Urinary bladder (tissue), 4 donors: Measurements from ENCODE around the gene PDE9A. TPM values are rescaled to one million over a fixed set of nuclear protein-coding genes. Genes with fewer than 3 reads are reported as not detected.

Experiments used
- DNase-seq: peaks from one replicate; pipeline ENCODE4 v3.0.0-alpha.2; 2015; ENCODE audit errors: extremely low spot score
- H3K27ac ChIP-seq: one replicate; pipeline ENCODE4 v1.5.1; 2013; ENCODE audit warnings: low read depth, mild to moderate bottlenecking, moderate library complexity
- H3K36me3 ChIP-seq: one replicate; pipeline ENCODE4 v1.6.1; 2013; ENCODE audit warnings: mild to moderate bottlenecking, moderate library complexity; ENCODE audit not compliant: insufficient read depth
- H3K4me1 ChIP-seq: one replicate; pipeline ENCODE4 v1.6.1; 2013; ENCODE audit warnings: mild to moderate bottlenecking, moderate library complexity; ENCODE audit not compliant: insufficient read depth
- H3K4me3 ChIP-seq: one replicate; pipeline ENCODE4 v1.5.1; 2013; ENCODE audit warnings: low read depth, low read length
- WGBS: extraction: QIAGEN DNeasy Blood & Tissue Kit; methylation state at CpG from one replicate; pipeline ENCODE4 v1.1.7; 2013; 5-methylcytosine and 5-hydroxymethylcytosine counted together
- polyA plus RNA-seq: library from polyadenylated mRNA; stranded (reverse); fragments of 200-250 nt; gene quantifications from one replicate; pipeline ENCODE4 v1.2.3, GENCODE V29; 2013
- total RNA-seq: library from RNA; depleted of rRNA; stranded (reverse); fragments of >200 nt; gene quantifications from one replicate; pipeline ENCODE4 v1.2.3, GENCODE V29; 2014
- donor health status: healthy with polysubstance abuse.
- donor health status: healthy.

PDE9A gene
- total and polyA plus RNA-seq, 2 donors: 13.5 to 33.2 TPM

DNA sequence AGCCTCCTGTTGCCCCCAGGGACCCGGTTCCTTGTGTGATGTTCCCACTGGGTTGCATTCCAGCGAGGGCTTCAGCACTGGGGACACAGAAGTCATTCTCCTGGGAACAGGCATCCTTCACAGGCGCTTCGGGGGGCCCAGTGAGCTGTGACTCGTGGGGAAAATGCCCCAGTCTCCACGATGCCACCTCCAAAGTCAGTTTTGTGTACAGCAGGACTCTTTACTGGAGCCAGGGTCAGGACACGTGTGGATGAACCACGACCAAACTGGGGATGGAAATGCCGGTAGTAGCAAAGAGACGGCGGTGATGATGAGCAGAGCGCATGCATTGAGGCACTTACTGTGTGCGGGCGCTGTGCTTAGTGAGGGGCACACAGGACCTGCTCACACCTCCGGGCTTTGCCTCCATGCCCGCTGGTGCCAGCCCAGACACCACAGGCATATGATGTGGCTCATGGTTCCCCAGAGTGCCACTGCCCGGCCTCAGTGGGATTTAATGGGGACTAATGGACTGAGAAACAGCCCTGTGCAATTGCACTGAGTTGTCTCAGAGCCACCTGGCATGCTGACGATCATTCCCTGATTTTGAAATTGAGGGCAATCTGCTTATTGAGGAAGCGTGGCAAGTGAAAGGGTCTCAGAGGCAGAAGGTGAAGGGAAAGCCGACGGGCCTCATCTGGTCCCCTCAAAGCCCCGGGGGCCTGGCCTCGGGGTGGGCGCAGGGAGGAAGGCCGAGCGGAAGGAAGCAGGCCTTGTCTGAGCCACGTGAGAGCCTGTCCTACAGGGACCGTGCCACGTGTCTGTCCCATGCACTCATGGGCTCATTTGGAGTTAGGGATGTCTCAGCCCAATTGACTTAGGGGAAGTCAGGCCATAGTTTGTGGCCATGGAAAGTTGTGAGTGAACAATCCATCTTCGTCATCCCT lies 91.4 kb downstream of the PDE9A start:
- Histone ChIP-seq H3K27ac (no peak overlapping the region), H3K4me3 (no peak overlapping the region), H3K36me3 (no peaks in the 10 kb centered on the region), H3K4me1 (no peaks in the 10 kb centered on the region)
- 90% methylated on average over 30 of the region's 30 CpGs for WGBS
- DNase-seq: no peak

DNA sequence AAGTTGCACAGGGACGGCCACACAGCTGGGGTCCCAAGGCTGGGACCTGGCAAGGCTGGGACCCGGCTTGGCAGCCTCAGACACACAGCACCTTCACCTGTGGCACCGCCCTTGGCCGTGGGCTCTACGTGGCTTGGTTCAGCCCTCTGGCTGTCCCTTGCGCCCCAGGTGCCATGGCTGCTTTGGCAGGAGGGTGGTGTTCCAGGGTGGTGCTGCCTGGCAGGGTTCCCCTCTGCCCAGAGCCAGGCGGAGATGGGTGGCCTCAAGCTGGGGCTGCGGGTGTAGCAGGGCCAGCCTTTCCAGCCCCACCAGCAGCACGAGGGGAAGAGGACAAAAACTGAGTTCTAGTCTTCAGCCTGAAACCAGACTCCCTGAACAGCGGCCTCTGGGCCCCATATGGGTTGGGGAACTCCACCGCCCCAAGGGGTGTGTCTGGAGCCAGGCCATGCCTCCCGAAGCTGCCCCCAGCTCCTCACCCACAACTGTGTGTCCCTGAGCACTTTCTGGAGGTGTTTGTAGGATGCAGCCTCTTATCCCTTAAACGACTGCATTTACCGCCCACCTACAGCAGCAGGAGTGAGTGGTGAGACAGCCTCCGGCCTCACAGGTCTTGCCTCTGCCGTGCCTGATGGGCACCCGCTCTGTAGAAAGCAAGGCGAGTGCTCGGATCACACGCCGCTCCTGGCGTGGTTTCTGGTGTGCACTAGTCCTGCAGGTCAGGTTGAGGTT lies 92.3 kb downstream of the PDE9A start:
- Histone ChIP-seq H3K4me3 (no peak overlapping the region), H3K36me3 (no peaks in the 10 kb centered on the region), H3K27ac (no peak overlapping the region), H3K4me1 (no peaks in the 10 kb centered on the region)
- 89% methylated on average over 22 of the region's 22 CpGs for WGBS
- DNase-seq: no peak

- Histone ChIP-seq H3K4me1 (no peaks in the 10 kb centered on the region), H3K4me3 (no peak overlapping the region), H3K27ac (no peak overlapping the region), H3K36me3 (no peaks in the 10 kb centered on the region)
- 81% methylated on average over 7 of the region's 7 CpGs for WGBS
- DNase-seq: no peak
These were observed 92.8 kb downstream of the PDE9A start for GRCh38 chr21:42746240-42746592.

GRCh38 chr21:42746593-42747275 lies 93.3 kb downstream of the PDE9A start:
- Histone ChIP-seq H3K36me3 (no peaks in the 10 kb centered on the region), H3K27ac (no peak overlapping the region), H3K4me3 (no peak overlapping the region), H3K4me1 (no peaks in the 10 kb centered on the region)
- WGBS: 81% methylated on average over 21 of the region's 21 CpGs
- DNase-seq: no peak

- Histone ChIP-seq H3K27ac (no peak overlapping the region), H3K36me3 (no peaks in the 10 kb centered on the region), H3K4me1 (no peaks in the 10 kb centered on the region), H3K4me3 (no peak overlapping the region)
- 70% methylated on average over 10 of the region's 10 CpGs for WGBS
- no peak for DNase-seq
These were observed 93.9 kb downstream of the PDE9A start for GRCh38 chr21:42747276-42747701.

DNA sequence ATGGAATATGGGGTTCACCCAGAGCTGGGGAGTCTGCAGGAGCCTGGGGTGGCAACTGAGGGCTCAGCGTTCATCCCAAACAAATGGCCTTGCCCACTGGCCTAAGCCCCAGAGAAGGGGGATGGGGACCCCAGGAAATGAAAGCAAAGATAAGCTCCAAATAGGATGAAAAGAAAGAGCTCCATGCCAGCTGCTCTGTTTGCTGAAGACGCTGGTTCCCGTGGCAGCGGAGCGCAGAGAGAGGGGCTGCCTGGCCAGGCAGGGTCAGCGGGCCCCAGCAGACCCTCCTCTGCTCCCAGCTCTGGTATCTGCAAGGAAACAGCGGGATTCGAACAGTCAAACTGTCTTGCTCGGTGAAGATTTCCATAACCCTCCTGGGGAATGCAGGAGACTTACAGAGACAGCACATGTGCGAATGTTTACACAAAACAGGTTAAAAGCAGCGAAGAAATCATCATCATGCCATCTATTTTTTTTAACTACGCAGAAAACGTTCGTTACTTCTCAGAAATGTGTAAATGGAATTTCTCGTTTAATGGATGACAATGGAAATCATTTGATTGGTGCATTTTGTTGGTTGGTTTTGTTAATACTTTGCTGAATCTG lies 94.4 kb downstream of the PDE9A start:
- no peak overlapping the region for H3K27ac ChIP-seq
- no peak overlapping the region for H3K4me3 ChIP-seq
- H3K4me1 ChIP-seq: no peaks in the 10 kb centered on the region
- no peaks in the 10 kb centered on the region for H3K36me3 ChIP-seq
- no peak for DNase-seq
- WGBS: 73% methylated on average over 15 of the region's 15 CpGs

DNA sequence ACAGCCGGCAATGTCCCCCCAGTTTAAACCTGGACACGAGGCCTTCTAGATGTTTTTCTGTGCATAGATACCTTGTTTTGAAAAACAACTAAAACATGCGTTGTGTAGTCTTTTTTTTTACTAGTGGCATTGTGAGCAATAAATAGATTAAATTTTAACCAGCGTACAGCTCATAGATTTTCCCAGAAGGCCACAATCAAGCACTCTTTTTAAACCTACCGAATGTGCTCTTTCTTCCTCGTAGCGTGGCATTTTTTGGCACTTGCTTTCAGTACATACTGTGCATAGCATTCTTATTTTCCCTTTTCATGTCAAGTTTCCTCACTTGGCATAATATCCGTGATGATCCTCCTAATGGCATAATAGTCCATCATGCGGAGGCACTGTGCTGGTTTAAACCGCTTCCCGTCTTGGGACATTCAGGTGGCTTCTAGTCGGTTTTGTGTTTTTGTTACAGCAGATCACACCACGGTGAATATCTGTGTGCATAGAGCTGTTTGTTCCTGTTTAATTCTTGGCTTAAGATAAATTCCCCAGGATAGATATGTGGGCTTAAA lies 95.3 kb downstream of the PDE9A start:
- 66% methylated on average over 13 of the region's 13 CpGs for WGBS
- H3K27ac ChIP-seq: no peak overlapping the region
- no peaks in the 10 kb centered on the region for H3K4me1 ChIP-seq
- H3K4me3 ChIP-seq: no peak overlapping the region
- no peaks in the 10 kb centered on the region for H3K36me3 ChIP-seq
- no peak for DNase-seq

DNA sequence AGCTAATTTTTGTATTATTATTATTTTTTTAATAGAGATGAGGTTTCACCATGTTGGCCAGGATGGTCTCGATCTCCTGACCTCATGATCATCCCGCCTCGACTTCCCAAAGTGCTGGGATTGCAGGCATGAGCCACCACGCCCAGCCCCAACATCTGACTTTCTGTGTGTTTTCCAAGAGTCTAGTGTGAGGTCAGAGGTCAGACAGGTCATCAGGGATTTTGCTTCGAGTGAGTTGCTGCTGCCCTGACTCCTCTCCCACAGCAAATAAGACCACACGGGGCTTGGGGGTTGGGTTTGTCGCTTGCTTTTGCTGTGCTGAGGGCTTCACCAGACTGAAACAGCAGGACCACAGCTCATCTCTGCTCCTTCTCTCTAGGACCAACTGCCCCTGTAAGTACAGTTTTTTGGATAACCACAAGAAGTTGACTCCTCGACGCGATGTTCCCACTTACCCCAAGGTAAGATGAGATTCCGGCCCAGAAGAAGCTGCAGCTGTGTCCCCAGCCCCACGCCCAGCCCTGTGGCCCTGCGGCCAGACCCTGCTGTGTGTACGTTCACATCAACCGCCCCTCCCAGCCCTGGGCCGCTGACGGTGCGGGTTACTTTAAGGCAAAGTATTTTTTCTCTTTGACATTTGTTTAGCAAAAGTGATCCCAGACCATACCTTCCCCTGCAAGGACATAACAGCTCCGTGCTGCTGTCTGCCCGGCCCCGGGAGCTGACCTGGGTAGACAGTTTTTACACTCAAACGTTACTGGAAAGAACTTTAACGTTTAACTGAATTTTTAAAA lies 97.5 kb downstream of the PDE9A start:
- H3K4me3 ChIP-seq: no peak overlapping the region
- no peak overlapping the region for H3K27ac ChIP-seq
- 89% methylated on average over 23 of the region's 23 CpGs for whole genome bisulfite sequencing
- H3K36me3 ChIP-seq: no peaks in the 10 kb centered on the region
- no peaks in the 10 kb centered on the region for H3K4me1 ChIP-seq
- DNase-seq: no peak

GRCh38 chr21:42751866-42752265 lies 98.4 kb downstream of the PDE9A start:
- DNase-seq: no peak
- Histone ChIP-seq H3K4me1 (no peaks in the 10 kb centered on the region), H3K4me3 (no peak overlapping the region), H3K36me3 (no peaks in the 10 kb centered on the region), H3K27ac (no peak overlapping the region)
- WGBS: 98% methylated on average over 9 of the region's 9 CpGs

- Histone ChIP-seq H3K27ac (no peak overlapping the region), H3K4me3 (no peak overlapping the region), H3K36me3 (no peaks in the 10 kb centered on the region), H3K4me1 (no peaks in the 10 kb centered on the region)
- WGBS: 92% methylated on average over 15 of the region's 15 CpGs
- DNase-seq: no peak
These were observed 100.4 kb downstream of the PDE9A start for GRCh38 chr21:42753804-42754203.

DNA sequence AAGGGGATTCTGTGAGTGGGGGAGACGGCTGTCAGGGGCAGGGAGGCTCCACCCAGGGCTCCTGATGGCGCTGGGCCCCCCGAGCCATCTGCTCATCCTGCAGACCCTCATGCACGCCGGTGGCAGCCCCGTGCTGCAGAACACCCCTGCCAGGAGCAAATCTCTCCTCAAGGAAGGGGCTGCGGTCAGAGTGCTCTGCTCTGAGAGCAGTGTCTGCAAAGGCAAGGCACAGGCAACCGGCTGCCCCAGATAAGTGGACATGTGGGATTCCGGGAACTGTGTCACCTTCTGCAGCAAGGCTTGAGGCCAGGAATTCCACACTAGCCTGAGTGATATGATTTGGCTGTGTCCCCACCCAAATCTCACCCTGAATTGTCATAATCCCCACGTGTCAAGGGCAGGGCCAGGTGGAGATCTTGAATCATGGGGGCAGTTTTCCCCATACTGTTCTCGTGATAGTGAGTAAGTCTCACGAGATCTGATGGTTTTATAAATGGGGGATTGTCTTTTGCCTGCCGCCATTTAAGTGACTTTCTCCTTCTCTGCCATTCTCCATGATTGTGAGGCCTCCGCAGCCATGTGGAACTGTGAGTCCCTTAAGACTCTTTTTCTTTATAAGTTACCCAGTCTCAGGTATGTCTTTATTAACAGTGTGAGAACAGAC lies 101.0 kb downstream of the PDE9A start:
- 80% methylated on average over 14 of the region's 14 CpGs for whole genome bisulfite sequencing
- Histone ChIP-seq H3K4me3 (no peak overlapping the region), H3K4me1 (no peaks in the 10 kb centered on the region), H3K27ac (no peak overlapping the region), H3K36me3 (no peaks in the 10 kb centered on the region)
- DNase-seq: no peak

- no peak for DNase-seq
- H3K4me1 ChIP-seq: no peaks in the 10 kb centered on the region
- H3K4me3 ChIP-seq: no peak overlapping the region
- H3K36me3 ChIP-seq: no peaks in the 10 kb centered on the region
- H3K27ac ChIP-seq: no peak overlapping the region
- WGBS: 88% methylated on average over 14 of the region's 14 CpGs
These were observed 101.7 kb downstream of the PDE9A start for GRCh38 chr21:42755031-42755665.
